GM08714 (cell line): Measurements from ENCODE around the gene CDYL2.

ENCODE experiments used
- H3K4me3 ChIP-seq: fragments of 200-500 bp; sonication (Bioruptor generic); 2 replicates; pipeline ENCODE4 v1.5.1; 2014; ENCODE audit warnings: mild to moderate bottlenecking, low read length, inconsistent platforms
- ZNF274 ChIP-seq: IDR thresholded peaks from 2 replicates; pipeline ENCODE4 v1.6.1; 2012; ENCODE audit warnings: mild to moderate bottlenecking, low read depth, low read length

The CDYL2 gene, protein sequence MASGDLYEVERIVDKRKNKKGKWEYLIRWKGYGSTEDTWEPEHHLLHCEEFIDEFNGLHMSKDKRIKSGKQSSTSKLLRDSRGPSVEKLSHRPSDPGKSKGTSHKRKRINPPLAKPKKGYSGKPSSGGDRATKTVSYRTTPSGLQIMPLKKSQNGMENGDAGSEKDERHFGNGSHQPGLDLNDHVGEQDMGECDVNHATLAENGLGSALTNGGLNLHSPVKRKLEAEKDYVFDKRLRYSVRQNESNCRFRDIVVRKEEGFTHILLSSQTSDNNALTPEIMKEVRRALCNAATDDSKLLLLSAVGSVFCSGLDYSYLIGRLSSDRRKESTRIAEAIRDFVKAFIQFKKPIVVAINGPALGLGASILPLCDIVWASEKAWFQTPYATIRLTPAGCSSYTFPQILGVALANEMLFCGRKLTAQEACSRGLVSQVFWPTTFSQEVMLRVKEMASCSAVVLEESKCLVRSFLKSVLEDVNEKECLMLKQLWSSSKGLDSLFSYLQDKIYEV

GRCh38 chr16:80804526-80805383, at the start of gene CDYL2:
Gene CDYL2 (minus strand): TSS chr16:80804598. CDS start chr16:80804173, 425 bp downstream.
- peak within 1 kb of the TSS; percentile 87 for H3K4me3 ChIP-seq

GRCh38 chr16:80852261-80852872, 48.0 kb upstream of the CDYL2 start:
- no peak for TF ChIP-seq ZNF274
- H3K4me3 ChIP-seq = no peak overlapping the region

More at GRCh38 chr16:80804526-80805383, at the start of gene CDYL2:
- no peak for TF ChIP-seq ZNF274

GRCh38 chr16:80851831-80852230, 47.4 kb upstream of the CDYL2 start:
- no peak for TF ChIP-seq ZNF274
- no peak overlapping the region for H3K4me3 ChIP-seq

DNA sequence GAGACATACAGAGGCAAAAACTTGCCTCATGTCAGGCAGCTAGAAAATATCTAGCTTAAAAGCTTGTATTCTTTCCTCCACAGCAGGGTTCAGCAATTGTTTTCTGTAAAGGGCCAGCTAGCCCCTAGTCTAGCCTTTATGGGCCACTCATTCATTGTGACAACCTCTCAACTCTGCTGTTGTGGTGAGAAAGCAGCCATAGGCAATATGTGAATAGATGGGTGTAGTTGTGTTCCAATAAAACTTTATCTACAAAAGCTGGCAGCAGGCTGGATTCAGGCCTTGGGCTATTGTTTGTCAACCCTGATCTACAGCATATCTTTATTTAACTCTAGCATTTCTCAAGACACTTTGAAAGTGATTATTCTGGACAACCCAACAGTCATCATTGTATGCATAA, 46.4 kb upstream of the CDYL2 start:
- no peak for TF ChIP-seq ZNF274
- no peak overlapping the region for H3K4me3 ChIP-seq

DNA sequence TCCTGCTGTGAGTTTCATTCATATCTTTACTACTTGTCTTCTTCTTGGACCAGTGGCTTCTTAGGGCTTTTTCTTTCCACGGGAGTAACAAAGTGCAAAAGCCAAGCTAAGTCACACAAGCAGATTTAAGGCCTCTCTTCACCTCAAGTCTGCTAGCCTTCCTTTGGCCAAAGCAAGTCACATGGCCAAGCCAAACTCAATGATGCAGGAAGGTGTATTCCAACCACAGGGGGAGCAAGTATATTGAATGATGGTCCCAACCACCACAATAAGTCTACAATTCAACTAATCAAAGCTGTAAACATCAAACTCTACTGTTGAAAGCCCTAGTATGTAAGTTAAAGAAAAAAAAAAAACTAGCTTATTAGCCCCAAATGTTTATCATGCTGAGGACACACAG, 44.5 kb upstream of the CDYL2 start:
- no peak overlapping the region for H3K4me3 ChIP-seq

GRCh38 chr16:80846680-80847079, 42.3 kb upstream of the CDYL2 start:
- TF ChIP-seq ZNF274 = no peak
- H3K4me3 ChIP-seq = no peak overlapping the region

More for the DNA sequence above, 44.5 kb upstream of the CDYL2 start:
- no peak for TF ChIP-seq ZNF274

- no peak for TF ChIP-seq ZNF274
- H3K4me3 ChIP-seq = no peak overlapping the region
Observed at GRCh38 chr16:80846275-80846674, 41.9 kb upstream of the CDYL2 start.

DNA sequence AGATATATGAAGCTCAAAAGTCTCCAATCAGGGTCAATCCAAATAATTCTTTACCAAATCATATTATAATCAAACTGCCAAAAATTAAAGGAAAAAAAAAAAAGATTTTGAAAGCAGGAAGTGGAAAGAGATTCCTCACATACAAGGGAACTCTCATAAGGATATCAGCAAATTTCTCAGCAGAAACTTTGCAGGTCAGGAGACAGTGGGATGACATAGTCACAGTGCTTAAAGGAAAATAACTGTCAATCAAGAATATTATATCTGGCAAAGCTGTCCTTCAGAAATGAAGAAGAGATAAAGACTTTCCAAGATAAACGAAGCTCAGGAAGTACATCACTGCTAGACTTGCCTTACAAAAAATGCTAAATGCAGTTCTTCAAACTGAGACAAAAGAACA, 40.0 kb upstream of the CDYL2 start:
- no peak overlapping the region for H3K4me3 ChIP-seq

GRCh38 chr16:80841231-80841630, 36.8 kb upstream of the CDYL2 start:
- no peak overlapping the region for H3K4me3 ChIP-seq
- TF ChIP-seq ZNF274 = no peak

More for the DNA sequence above, 40.0 kb upstream of the CDYL2 start:
- no peak for TF ChIP-seq ZNF274

GRCh38 chr16:80837533-80838147, 33.2 kb upstream of the CDYL2 start:
- no peak for TF ChIP-seq ZNF274
- H3K4me3 ChIP-seq = no peak overlapping the region

GRCh38 chr16:80836846-80837245, 32.4 kb upstream of the CDYL2 start:
- H3K4me3 ChIP-seq = no peak overlapping the region
- no peak for TF ChIP-seq ZNF274

- no peak for TF ChIP-seq ZNF274
- no peak overlapping the region for H3K4me3 ChIP-seq
Observed at GRCh38 chr16:80836202-80836601, 31.8 kb upstream of the CDYL2 start.

DNA sequence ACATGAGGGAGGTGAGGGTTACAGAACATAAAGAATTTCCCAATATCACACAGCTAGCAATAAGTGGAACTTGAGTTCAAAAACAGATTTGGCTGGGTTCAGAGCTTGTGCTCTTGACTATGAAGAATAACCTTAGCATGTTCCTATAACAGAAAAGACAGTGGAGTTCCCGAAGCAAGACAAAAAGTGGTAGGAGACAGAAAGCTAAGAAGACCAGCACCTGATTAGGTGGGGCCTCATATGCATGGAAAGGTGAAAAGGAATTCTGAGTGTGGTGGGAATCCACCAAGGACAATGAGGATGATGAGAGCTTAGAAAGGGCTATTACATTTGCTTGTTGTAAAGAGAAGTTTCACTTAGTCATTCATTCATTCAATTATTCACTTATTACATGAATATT, 26.6 kb upstream of the CDYL2 start:
- no peak for TF ChIP-seq ZNF274
- no peak overlapping the region for H3K4me3 ChIP-seq

- no peak for TF ChIP-seq ZNF274
- no peak overlapping the region for H3K4me3 ChIP-seq
Observed at GRCh38 chr16:80828495-80828894, 24.1 kb upstream of the CDYL2 start.

GRCh38 chr16:80827007-80827406, 22.6 kb upstream of the CDYL2 start:
- TF ChIP-seq ZNF274 = no peak

More at GRCh38 chr16:80827007-80827406, 22.6 kb upstream of the CDYL2 start:
- H3K4me3 ChIP-seq = no peak overlapping the region
